HL-60 (cell line): ENCODE results near the gene BCL3.

Source experiments
- CTCF ChIP-seq: IDR thresholded peaks from one replicate; pipeline ENCODE4 v1.5.1; 2011; ENCODE audit warnings: low read length, control low read depth, inconsistent platforms; ENCODE audit not compliant: insufficient read depth
- POLR2AphosphoS5 ChIP-seq: IDR thresholded peaks from 2 replicates; pipeline ENCODE4 v1.6.1; 2012; ENCODE audit warnings: low read depth
- REST ChIP-seq: IDR thresholded peaks from 2 replicates; pipeline ENCODE4 v1.6.1; 2012; ENCODE audit warnings: low read depth; ENCODE audit not compliant: insufficient replicate concordance

GRCh38 chr19:44754750-44755080 is 6.2 kb downstream of the BCL3 start:
- TF ChIP-seq CTCF (no peak), POLR2AphosphoS5 (no peak), REST (no peak)
